Body of pancreas (tissue), 4 donors: ENCODE results near the gene FGR.

Experiments
- CTCF ChIP-seq, 7 experiments: fragments of 450-650 bp in 4 of 7; fragments of 200-600 bp in 3 of 7; sonication (generic) in 3 of 7; IDR thresholded peaks; one replicate each; pipeline ENCODE4 v1.5.1; 2016 to 2019; ENCODE audit warnings: antibody characterized with exemption in 7 of 7
- POLR2A ChIP-seq, 3 donors: fragments of 450-650 bp; IDR thresholded peaks; one replicate each; pipeline ENCODE4 v1.6.1; 2016; ENCODE audit warnings: antibody characterized with exemption in 3 of 3, mild to moderate bottlenecking in 2 of 3

DNA sequence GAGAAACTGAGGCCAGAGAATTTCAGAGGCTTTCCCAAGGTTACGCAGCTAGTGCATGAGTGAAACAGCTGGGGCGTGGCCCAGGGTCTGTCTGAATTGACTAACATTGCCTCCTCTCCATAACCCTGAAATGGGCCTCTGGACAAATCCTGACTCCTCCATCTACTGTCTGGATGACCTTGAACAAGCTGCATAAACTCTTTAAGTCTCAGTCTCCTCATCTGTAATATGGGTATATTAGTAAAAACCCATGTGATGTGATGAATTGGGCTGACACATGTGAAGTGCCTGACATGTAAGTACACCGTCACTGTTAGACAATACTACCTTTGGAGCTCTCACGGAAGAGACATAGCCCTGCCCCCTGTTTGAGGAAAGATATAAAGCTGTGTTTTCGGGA is 12.3 kb upstream of the FGR start:
- TF ChIP-seq CTCF (IDR thresholded peaks at IDR 0.05) (no peak), POLR2A (IDR thresholded peaks at IDR 0.05) (no peak)
